Astrocyte of the hippocampus (primary cell): ENCODE measurements around the gene STAM.

Experiments
- DNase-seq: peaks from one replicate; pipeline ENCODE4 v3.0.0; 2011; ENCODE audit warnings: low read depth, low spot score

Gene STAM

DNA sequence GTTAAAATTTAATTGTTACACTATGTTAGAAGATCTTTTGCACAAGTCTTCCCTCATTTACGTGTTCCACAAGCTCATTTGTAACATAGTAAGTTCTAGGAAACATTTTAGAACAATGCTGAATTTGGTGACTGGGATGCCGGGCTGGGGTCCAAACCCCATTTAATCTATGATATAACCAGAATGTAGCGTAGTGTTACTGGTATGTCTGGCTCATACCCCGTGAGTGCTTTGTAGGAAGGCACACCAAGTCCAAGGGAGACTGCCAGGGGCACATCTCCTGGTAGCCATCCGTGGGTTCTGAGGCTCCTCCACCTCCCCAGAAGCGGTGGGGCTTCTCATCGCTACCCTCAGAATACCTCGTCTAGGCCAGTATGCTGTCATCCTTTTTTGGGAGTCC lies 86.7 kb downstream of the STAM start:
- DNase-seq: peak; percentile 66

DNA sequence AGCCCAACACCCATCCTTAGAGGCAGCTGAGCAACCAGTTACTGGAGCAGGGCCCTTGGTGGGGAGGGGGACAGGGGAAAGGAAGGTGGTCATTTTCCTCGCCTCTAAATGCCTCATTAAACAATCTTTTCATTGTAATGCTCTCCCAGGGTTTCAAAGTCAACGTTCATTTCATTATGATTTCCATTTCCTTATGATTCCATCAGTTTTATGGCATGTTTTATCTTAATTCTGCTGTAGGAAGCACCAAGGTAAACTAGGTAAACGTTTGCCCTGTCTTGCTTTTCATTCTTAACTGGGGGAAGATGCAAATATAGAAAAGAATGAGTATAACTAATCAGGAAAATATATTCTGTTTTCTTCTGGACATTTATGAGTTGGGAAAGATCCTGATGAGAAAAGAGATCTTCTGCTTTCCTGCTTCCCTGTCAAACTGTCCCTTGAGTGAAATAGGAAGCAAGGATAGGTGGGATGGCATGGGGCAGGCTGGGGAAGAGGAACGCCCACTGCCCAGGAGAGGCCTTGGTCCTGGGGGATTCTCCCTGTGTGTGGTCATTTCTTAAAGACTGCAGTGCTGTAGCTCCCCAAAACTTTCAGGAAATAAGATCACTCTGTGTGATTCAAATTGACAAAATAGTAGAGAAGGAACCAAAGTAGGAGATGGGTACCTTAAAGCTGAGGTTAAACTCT lies 87.5 kb downstream of the STAM start:
- DNase-seq: no peak

DNA sequence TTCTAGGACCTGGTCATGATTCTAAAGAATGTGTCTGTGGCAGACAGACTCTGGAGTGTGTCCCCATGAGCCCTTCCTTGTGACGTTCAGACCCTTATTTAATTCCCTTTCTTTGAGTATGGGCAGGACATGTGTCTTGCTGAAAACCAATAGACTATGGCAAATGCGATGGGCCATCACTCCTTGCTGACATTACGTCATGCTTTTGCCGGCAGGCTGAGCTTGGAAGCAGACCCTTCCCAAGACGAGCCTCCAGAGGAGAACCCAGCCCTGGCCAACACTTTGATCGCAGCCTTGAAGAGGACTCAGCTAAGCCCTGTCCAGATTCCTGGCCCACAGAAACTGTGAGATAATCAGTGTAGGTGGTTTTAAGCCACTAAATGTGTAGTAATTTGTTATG lies 89.7 kb downstream of the STAM start:
- no peak for DNase-seq

DNA sequence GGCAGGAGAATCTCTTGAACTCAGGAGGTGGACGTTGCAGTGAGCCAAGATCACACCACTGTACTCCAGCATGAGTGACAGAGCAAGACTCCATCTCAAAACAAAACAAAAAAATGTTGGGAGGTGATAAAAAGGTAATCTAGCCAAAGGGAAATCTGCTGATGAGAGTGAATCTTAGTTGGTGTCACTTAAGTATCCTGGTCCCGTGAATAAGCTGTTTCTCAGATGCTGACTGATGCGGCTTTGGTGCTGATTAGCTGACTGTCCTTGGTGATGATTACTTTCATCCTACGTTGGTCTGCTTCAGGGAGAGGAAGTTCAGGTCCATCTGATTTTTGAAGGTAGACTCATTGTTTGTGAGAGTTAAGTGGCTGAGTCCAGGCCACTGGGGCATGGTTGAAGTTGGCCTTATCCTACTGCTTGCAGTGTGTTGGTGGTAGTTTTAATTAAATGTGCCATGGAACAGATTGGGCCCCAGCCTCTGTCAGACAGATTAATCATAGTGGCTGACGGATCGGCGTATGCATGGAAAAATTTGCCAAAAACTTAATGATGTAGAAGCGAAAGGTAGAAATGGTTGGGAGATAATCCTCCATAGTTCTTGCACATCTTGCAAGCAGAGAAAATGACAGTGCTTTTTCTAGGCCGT lies 90.6 kb downstream of the STAM start:
- no peak for DNase-seq

DNA sequence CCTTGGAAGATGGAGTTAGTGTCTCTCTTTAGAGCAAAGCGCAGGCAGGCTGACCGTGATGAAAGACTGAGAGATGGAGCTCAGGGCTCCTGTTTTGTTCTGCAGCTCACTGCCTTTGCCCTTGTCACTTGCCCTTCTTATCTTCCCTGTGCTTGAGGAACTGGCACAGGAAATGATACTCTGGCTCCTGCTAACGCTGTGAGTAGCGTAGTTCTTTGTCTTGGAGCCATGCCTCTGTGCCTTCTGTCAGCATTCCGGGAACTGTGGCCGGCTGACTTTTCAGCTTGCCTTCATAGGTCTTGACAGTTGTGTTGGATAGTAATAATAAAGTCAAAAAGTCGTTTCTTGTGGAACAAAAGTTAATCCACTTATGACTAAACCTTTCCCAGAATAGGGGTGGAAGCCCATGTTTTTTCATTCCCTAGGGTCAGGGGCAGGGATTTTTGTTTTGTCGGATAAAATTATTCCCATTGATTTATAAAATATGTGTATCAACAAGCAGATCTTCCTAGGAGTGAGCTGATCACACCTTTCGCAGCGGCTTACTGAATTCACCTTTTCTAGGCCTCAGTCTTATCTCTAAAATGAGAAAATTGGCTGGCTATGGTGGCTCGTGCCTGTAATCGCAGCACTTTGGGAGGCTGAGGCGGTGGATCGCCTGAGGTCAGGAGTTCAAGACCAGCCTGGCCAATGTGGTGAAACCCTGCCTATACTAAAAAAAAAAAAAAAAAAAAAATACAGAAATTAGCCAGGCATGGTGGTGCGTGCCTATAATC lies 91.4 kb downstream of the STAM start:
- DNase-seq: peak; percentile 31

DNA sequence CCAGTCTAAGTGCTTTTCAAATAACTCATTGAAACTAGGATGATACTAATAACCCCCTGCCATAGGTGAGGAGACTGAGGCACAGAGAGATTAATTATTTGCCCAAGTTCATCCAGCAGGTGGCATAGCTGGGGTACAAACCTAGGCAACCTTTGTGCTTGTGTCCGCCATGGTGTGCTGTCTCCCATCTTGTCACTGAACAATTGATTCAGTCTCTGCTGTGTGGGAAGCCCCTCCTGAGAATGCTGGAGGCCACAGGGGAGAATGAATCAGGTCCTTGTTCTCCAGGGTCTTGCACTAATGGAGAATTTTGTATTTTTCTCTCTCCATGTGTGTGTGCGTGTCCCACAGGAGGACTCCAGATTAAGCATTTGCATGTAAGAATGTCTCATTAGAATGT lies 92.3 kb downstream of the STAM start:
- DNase-seq: no peak

DNA sequence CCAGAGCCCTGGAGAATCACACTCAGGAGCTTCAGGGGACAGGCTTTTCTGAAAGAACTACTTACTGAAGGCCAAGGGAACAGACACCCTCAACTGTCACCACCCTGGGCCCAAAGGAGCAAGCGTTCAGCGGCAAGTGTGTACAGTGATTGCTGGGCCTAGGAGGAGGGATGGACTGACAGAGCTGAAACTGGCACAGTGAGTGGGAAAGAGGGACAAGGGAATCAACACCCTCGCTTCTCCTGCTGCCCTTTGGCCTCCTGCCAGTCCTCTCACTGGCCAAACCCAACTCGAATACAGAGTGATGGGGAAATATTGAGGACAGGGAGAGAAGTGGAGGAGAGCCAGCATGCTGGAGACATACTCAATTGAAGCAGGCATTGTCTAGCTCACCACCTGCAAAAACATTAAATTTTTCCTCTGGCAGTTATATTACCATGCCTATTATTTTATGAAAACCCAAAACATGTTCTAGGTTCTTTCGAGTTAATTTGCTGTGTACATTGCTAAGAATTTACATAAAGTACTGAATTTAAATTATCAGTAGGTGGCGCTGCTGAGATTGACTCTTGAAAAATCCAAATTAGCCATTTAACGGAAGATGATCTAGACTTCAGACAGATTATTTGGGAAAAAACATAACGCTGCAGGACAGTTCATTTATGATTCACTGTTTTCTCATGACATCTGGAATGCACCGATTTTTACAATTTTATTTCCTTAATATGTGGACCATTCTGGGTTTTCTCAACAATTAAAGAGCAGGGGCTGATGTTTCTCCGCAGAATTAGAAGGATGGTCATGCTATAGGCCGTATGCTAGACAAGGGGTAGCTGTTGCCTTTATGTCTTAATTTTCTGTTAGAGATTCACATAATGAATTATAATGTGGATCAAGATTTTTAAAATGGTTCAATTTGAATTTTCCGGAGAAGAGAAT lies 93.3 kb downstream of the STAM start:
- peak; percentile 53 for DNase-seq

DNA sequence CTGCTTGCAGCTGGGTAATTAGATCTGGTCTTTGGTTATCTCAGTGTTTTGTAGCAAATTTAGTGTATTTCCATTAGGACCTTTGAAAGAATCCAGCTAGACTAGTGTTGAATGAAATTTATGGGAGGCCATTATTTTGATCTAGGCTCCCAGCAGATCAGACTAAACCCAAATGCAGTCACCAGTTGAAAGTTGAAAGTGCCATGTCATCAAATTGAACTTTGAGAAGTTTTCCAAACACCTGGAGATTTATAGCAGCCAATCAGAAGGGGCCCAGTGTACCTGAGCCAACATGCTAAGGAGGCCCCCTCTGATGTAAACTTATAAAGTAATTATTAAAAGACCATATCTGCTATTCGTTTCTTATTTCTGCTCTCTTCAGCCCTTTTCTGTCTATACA lies 96.7 kb downstream of the STAM start:
- no peak for DNase-seq

DNA sequence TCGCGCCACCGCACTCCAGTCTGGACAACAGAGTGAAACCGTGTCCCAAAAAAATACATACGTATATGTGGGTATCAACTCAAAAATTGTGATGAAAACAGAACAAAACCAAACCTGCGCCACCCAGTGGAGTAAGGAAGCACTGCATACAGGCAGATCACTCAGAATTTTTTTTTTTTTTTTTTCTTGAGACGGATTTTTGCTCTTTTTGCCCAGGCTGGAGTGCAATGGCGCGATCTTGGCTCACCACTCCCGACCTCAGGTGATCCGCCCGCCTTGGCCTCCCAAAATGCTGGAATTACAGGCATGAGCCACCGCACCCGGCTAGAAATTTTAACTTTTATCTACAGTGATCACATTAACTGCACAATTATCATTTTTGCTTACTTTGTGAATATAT lies 99.0 kb downstream of the STAM start:
- DNase-seq: peak; percentile 68

DNA sequence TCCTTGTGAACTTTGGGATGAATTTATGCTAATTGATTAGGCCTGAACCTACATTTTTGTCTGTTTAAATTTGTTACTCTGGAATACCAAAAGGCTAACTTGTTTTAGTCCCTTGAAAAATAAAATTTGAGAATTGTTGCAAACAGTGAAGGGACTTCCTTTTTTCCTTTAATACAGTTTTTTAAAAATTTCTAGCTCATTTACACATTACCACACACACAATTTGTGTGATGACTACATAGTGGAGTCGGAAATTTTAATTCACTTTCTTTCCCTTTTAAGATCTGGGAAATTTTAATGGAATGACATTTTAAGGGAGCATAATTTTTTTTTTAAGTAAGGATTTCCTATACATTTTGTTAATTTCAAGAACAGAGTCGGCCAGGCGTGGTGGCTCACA lies 99.5 kb downstream of the STAM start:
- DNase-seq: no peak

DNA sequence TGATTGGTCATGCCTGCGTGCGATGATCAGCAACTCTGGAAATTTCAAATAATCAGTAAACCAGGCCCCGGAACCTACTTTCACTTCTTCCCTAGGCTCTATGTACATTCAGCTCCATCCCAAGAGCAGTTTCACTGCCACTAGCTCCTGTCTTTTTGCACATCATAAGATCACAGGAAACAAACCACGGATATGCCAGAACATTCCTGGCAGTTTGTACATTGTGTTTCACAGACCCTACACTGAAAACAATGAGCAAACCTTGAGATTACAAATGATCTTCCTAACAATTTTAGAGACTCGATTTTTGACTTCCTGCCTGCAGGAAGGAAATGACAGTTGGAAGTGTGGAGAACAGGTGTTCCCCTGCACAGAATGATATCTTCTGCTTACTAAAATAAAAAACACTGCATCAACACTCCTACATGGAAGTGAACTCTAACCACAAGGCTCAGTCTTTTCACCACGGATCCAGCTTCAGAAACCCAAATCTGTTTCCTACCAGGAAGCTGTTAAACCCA lies 100.5 kb downstream of the STAM start:
- peak; percentile 26 for DNase-seq

DNA sequence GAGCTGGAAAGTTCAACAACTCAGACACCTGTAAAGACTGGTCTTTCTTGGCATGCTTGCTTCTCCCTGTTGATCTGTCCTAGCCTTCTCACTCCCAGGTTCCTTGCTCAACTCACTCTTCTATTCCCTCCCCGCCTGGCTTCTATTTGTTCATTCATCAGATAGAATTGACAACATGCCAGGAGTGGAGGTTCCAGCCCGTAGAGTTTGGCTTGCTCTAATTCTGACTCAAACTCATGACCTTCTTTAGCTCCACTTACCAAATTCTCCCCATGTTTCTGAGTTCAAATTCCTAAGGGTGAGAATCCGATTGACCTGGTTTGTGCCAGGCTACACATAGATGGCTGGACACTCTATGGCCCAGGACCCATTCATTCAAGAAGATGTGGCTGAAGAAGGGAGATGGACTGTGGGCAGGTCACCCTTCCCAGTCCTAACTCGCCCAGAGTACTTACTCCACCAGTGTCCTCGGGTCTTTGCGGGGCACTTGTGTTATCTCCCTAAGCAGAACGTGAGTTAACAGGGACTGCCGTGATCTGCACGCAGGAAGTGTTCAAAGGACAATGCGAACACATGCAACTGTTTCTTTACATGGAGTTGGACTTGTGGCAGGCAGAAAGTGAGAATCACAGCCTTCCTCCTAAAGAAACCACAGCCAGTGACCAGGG lies 104.1 kb downstream of the STAM start:
- DNase-seq: peak; percentile 17

DNA sequence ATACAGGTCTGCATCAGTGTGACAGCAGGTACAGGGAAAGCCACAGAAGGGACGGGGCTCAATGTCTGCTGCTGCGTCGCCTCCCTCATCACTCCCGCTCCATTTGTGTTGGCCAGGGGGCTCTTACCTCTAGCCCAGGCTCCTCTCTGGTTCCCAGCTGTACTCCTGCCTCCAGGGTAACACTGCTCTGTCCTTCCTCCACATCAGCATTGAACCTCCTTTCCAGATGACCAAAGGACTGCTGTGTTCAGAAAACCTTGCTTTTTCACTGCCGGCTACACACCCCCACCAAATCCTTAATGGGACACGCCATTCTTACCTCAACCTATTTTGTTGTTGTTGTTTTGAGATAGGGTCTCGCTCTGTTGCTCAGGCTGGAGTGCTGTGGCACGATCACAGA lies 105.9 kb downstream of the STAM start:
- DNase-seq: no peak

DNA sequence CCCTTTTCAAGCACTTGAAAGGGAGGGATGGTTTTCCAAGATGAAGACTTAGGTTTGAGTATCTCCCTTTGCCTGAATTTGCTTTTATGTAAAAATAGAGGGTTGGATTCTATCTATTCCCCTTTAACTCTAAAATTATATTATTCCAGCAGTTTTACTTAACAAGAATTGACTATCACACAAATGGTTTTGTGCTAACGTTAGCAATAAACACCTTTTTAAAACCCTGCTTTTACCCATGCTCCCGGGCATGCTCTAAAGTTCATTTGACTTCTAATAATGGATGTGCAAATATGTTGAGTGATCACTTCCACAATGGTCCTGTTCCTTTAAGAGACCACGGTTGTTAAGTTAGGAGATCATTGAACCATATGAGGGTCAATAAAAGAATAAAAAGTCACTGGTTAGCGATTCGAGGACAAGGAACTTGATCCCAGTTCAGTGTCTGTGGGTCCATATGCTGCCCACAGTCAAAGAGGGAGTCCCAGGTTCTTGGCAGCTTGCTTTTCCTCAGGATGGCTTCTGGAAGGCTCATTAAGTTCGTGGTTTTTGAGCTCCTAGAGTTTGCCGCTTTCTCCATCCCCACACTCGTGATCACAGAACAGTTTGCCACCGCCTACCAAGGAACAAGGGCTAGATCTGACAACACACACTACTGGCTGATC lies 108.0 kb downstream of the STAM start, which contains the start of gene TMEM236:
TMEM236 (plus strand) TSS at position 421 of the 665 bp plus-strand sequence; CDS start at position 516, 95 bp downstream.
- no peak for DNase-seq

DNA sequence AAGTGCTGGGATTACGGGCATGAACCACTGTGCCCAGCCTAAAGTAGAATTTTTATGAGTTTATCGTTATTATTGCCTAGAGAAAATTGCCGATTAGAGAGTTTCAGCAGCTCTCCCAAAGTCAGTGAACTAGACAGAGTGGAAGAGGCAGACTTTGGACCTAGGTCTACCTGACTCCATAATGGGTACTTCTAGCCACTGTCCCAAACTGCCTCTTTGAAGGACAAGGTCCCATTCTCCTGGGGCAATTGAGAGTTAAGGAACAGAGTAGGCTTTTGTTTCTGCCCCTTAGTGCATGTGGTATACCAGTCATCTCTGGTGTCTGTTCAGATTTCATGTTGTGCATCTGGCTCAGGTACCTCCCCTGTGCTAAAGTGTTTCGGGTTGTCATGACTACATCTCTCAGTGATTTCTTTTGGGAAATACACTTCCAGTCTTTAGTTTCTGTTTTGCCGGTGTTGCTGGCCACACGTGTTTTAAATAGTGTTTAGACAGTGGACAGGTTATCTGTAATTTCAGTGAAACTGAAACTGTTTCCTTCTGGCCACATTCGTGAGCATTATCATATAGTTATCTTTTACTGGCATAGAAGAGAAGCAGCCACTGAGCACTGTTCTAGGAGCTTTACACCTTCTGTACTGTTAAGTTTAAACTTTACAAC lies 112.7 kb downstream of the STAM start:
- no peak for DNase-seq

DNA sequence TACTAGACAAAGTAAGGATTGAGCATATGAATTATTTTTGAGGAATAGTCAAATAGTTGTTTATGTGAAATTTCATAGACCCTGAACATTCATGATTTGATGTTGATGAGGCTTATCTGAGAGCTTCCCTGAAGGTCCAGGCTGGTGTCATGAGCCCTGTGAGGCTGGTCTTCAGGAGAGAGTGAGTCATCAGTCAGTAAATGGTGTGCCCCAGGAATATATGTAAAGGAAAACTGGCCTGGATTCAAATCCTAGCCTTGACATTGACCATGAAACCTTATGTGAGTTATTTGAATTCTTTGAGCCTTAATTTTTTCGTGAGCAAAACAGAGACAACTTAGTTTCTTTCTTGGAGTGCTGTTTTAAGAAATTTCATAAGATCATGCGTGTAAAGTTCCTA lies 114.2 kb downstream of the STAM start:
- DNase-seq: no peak

DNA sequence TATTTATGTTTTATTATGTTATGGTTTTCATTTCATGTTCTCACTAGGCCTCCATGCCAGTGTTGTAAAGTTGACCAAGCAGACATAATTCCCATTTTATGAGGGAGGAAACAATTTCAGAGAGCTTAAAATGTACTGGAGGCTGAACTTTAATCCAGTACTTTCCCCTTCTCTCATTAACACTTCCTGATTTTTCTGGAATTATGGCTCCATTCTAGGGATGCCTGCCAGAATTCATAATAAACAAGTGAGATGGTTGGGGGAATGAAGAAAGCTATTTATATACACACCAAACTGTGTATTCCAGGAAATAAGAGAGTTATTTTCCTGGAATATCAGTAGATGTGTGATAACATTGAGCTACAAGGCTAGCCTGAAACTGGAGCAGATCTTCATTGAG lies 114.9 kb downstream of the STAM start:
- no peak for DNase-seq

DNA sequence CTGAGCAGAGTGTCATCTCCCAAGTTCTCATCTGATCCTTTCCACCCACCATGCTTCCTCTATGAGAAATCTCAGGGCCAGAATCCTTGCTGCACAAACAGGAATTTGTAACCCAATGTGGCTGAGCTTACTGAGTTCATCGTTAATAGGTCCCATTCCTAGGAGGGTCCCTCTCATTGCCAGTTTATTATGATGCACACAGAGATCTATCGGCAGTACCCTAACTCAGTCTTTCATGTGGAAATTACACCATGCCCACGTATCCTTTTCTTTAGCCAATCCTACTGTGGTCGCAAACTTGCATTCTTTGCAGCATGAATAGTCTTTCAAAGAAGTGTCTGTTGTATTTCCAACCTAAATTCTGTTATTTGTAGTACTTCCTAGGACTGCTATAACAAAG lies 120.2 kb downstream of the STAM start:
- DNase-seq: no peak

DNA sequence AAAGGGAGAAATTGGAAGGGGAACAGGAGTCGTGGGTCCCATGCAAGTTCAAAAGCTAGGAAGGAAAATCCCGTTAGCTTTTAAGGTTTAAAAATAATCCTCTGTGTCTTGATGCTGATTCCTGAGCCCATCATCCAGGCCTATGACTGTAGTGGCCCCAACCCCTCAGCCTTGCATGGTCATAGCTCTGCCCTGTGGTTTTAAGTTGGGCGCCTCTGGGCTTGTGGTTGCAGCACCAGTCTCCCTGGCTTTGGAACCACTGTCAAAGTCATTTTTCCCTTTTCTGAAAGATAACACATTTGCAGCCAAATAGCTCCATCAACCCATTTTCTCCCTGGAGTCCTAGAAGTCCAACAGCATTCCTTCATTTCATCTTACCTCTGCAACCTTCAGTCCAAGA lies 121.7 kb downstream of the STAM start:
- DNase-seq: no peak
